ENCODE data around the gene PKP2.

- TF ChIP-seq CTCF (IDR thresholded peaks at IDR 0.05) (no peak), POLR2A (IDR thresholded peaks at IDR 0.05) (no peak)
Measured at GRCh38 chr12:32785557-32785956, 111.0 kb downstream of the PKP2 start.
